Right ventricle myocardium superior (tissue), 1 donor: ENCODE results near the gene DNAH9. TPM values are rescaled to one million over a fixed set of nuclear protein-coding genes. Genes with fewer than 3 reads are reported as not detected.

ENCODE experiments used
- ATAC-seq: fragments of 200-7000 bp; cut with Tn5 transposase; one replicate; pipeline ENCODE4 v1.9.1; 2020; ENCODE audit warnings: mild to moderate bottlenecking; ENCODE audit not compliant: poor library complexity
- DNase-seq: peaks from one replicate; pipeline ENCODE4 v3.0.0-alpha.2; 2020
- intact Hi-C: fragments of 100-400 bp; cut with DNase I; formaldehyde crosslinking; loops from one replicate; pipeline ENCODE4 v1.11.2; 2022
- total RNA-seq: library from RNA; stranded (reverse); fragmentation: NEBNext Ultra II Directional; extraction: Animal tissue kit (Norgen Biotek cat#: 25700); gene quantifications from one replicate; pipeline ENCODE4 v1.2.1, GENCODE V29; 2021
- donor health status: DM: no; HTN: yes; CAD: no; lungs with severe emphysema.

DNAH9 gene
- total RNA-seq, 1 donor from 2014 or later: not detected

- intact Hi-C loops: no loop called here
- DNase-seq (no peak), ATAC-seq (no peak)
Measured at GRCh38 chr17:11979795-11980194, 381.5 kb downstream of the DNAH9 start.

GRCh38 chr17:11980813-11981212, 382.5 kb downstream of the DNAH9 start:
- DNase-seq (no peak), ATAC-seq (no peak)
- intact Hi-C loops: no loop called here

- DNase-seq (no peak), ATAC-seq (no peak)
- intact Hi-C loops: no loop called here
Measured at GRCh38 chr17:11981862-11982261, 383.6 kb downstream of the DNAH9 start.

- intact Hi-C loops: no loop called here
- ATAC-seq: peak; percentile 78
- DNase-seq: peak; percentile 42
Measured at GRCh38 chr17:11986179-11986941, 388.1 kb downstream of the DNAH9 start.

- ATAC-seq: peak; percentile 81
- intact Hi-C loops: no loop called here
- DNase-seq: no peak
Measured at GRCh38 chr17:11986942-11987329, 388.7 kb downstream of the DNAH9 start.

GRCh38 chr17:11990363-11990983, 392.2 kb downstream of the DNAH9 start:
- intact Hi-C loops: no loop called here
- DNase-seq: no peak
- ATAC-seq: no peak

GRCh38 chr17:11991461-11991860, 393.2 kb downstream of the DNAH9 start:
- intact Hi-C loops: no loop called here
- ATAC-seq (no peak), DNase-seq (no peak)

GRCh38 chr17:11996722-11997146, 398.5 kb downstream of the DNAH9 start:
- intact Hi-C loops: no loop called here
- DNase-seq (no peak), ATAC-seq (peak; percentile 30)

- DNase-seq (peak; percentile 99), ATAC-seq (peak; percentile 100)
- intact Hi-C loops: no loop called here
Measured at GRCh38 chr17:11997147-11997971, 399.1 kb downstream of the DNAH9 start, which contains the start of gene ZNF18. Gene ZNF18, minus strand, starts transcription at chr17:11997475. Its CDS starts 4,646 bp downstream, at chr17:11992829.

GRCh38 chr17:11997972-11998233, 399.6 kb downstream of the DNAH9 start:
- intact Hi-C loops: no loop called here
- ATAC-seq (no peak), DNase-seq (no peak)

- ATAC-seq: no peak
- no peak for DNase-seq
- intact Hi-C loops: no loop called here
Measured at GRCh38 chr17:11999696-12000095, 401.4 kb downstream of the DNAH9 start.

- DNase-seq (no peak), ATAC-seq (no peak)
- intact Hi-C loops: no loop called here
Measured at GRCh38 chr17:12007466-12007865, 409.2 kb downstream of the DNAH9 start.
